ENCODE data around the gene PDZRN4. TPM values are rescaled to one million over a fixed set of nuclear protein-coding genes. Genes with fewer than 3 reads are reported as not detected.

The PDZRN4 gene
- total and polyA plus RNA-seq, 2 experiments from 2014 or later: 0.90 TPM; not detected in 1

DNA sequence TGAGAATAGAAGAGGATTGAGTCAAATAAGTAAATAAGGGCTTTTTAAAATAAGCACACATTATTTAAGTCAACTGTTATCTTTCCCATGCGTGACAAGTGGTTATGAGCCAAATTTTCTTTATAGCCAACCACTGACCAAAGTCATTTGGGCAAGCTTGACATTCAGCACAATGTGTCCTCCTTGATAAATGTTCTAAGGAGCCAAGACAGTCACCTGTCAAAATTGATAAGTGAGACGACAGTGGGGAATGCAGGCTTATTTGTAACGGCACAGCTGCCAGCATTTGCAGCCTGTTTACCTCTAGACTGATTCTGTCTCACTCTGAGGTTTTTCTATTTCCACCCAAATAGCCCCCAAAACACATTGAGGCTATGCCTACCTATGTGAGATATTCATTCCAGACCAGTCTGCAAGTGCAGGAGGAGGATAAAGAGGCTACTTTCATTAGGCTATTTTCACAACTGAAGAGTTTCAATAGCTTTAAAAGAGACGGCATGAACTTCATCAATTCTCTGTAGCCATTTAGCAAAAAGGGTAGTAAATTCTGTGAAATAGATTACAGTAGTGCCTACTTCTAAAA lies 339.5 kb downstream of the PDZRN4 start:
- H3K4me3 ChIP-seq: no peak overlapping the region
- no peak overlapping the region for H3K4me2 ChIP-seq
- Mint-ChIP-seq H3K27ac (no peak overlapping the region), H3K4me3 (no peak overlapping the region), H3K36me3 (ENCODE audit: low read depth) (no peaks in the 10 kb centered on the region; the same call in 2 of the 3 replicates), H3K27me3 (ENCODE audit: insufficient read depth, low read depth, poor library complexity) (peaks cover 2% of the 10 kb centered on the region), H3K4me1 (peaks cover 20% of the 10 kb centered on the region; the same call in 2 of the 3 replicates), H3K9me3 (no peaks in the 10 kb centered on the region)
- peaks cover 6% of the 10 kb centered on the region; the same call in 1 of the 2 replicates for H3K4me1 ChIP-seq (ENCODE audit: insufficient read depth)
- H4K20me1 ChIP-seq (replicated peaks; ENCODE audit: insufficient read depth): no peaks in the 10 kb centered on the region
- H3K27ac ChIP-seq (ENCODE audit: low read depth): no peak overlapping the region
- TF ChIP-seq JUNB (IDR thresholded peaks at IDR 0.05; ENCODE audit: unreplicated experiment): no peak
- TF ChIP-seq POLR2AphosphoS5 (IDR thresholded peaks at IDR 0.05; ENCODE audit: low read depth): no peak
- no peak for TF ChIP-seq ZNF114 (CRISPR knock-in tag; IDR thresholded peaks at IDR 0.05)
- no peak for TF ChIP-seq CTCF (conservative IDR thresholded peaks at IDR 0.05; ENCODE audit: low read depth in 2 of 2)
- no peak for TF ChIP-seq EZH2 (IDR thresholded peaks at IDR 0.05; ENCODE audit: low read depth, unreplicated experiment)
- no peak for TF ChIP-seq ETS1 (IDR thresholded peaks at IDR 0.05)
- TF ChIP-seq, protein P1, sequence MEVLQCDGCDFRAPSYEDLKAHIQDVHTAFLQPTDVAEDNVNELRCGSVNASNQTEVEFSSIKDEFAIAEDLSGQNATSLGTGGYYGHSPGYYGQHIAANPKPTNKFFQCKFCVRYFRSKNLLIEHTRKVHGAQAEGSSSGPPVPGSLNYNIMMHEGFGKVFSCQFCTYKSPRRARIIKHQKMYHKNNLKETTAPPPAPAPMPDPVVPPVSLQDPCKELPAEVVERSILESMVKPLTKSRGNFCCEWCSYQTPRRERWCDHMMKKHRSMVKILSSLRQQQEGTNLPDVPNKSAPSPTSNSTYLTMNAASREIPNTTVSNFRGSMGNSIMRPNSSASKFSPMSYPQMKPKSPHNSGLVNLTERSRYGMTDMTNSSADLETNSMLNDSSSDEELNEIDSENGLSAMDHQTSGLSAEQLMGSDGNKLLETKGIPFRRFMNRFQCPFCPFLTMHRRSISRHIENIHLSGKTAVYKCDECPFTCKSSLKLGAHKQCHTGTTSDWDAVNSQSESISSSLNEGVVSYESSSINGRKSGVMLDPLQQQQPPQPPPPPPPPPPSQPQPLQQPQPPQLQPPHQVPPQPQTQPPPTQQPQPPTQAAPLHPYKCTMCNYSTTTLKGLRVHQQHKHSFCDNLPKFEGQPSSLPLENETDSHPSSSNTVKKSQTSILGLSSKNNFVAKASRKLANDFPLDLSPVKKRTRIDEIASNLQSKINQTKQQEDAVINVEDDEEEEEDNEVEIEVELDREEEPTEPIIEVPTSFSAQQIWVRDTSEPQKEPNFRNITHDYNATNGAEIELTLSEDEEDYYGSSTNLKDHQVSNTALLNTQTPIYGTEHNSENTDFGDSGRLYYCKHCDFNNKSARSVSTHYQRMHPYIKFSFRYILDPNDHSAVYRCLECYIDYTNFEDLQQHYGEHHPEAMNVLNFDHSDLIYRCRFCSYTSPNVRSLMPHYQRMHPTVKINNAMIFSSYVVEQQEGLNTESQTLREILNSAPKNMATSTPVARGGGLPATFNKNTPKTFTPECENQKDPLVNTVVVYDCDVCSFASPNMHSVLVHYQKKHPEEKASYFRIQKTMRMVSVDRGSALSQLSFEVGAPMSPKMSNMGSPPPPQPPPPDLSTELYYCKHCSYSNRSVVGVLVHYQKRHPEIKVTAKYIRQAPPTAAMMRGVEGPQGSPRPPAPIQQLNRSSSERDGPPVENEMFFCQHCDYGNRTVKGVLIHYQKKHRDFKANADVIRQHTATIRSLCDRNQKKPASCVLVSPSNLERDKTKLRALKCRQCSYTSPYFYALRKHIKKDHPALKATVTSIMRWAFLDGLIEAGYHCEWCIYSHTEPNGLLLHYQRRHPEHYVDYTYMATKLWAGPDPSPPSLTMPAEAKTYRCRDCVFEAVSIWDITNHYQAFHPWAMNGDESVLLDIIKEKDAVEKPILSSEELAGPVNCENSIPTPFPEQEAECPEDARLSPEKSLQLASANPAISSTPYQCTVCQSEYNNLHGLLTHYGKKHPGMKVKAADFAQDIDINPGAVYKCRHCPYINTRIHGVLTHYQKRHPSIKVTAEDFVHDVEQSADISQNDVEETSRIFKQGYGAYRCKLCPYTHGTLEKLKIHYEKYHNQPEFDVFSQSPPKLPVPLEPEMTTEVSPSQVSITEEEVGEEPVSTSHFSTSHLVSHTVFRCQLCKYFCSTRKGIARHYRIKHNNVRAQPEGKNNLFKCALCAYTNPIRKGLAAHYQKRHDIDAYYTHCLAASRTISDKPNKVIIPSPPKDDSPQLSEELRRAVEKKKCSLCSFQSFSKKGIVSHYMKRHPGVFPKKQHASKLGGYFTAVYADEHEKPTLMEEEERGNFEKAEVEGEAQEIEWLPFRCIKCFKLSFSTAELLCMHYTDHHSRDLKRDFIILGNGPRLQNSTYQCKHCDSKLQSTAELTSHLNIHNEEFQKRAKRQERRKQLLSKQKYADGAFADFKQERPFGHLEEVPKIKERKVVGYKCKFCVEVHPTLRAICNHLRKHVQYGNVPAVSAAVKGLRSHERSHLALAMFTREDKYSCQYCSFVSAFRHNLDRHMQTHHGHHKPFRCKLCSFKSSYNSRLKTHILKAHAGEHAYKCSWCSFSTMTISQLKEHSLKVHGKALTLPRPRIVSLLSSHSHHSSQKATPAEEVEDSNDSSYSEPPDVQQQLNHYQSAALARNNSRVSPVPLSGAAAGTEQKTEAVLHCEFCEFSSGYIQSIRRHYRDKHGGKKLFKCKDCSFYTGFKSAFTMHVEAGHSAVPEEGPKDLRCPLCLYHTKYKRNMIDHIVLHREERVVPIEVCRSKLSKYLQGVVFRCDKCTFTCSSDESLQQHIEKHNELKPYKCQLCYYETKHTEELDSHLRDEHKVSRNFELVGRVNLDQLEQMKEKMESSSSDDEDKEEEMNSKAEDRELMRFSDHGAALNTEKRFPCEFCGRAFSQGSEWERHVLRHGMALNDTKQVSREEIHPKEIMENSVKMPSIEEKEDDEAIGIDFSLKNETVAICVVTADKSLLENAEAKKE (CRISPR knock-in tag; IDR thresholded peaks at IDR 0.05): no peak
- no peak for TF ChIP-seq REST (IDR thresholded peaks at IDR 0.05; ENCODE audit: unreplicated experiment)
- no peak for TF ChIP-seq ZNF331 (CRISPR knock-in tag; IDR thresholded peaks at IDR 0.05; ENCODE audit: low read depth)
- TF ChIP-seq STAT1 (IDR thresholded peaks at IDR 0.05; ENCODE audit: unreplicated experiment): no peak
- TF ChIP-seq NANOG (IDR thresholded peaks at IDR 0.05; ENCODE audit: borderline replicate concordance): no peak
- no peak for TF ChIP-seq CREB1 (CRISPR knock-in tag; IDR thresholded peaks at IDR 0.05; ENCODE audit: low read depth)
- TF ChIP-seq EZH2phosphoT487 (IDR thresholded peaks at IDR 0.05; ENCODE audit: unreplicated experiment): no peak
- no peaks in the 10 kb centered on the region for H3K27me3 ChIP-seq (ENCODE audit: insufficient read depth)
- H3K36me3 ChIP-seq (ENCODE audit: insufficient read depth): no peaks in the 10 kb centered on the region
- 0 out of 2 replicates have a peak overlapping the region, but pooled peaks have one; percentile 21 for H2AFZ ChIP-seq
- no peaks in the 10 kb centered on the region for H3K79me2 ChIP-seq (replicated peaks; ENCODE audit: insufficient read depth)
- no peak for ATAC-seq
- no peak for DNase-seq (ENCODE audit: low spot score)
- H3F3A ChIP-seq (replicated peaks; ENCODE audit: low read depth): no peaks in the 10 kb centered on the region
- no peaks in the 10 kb centered on the region for H3K9me2 ChIP-seq (ENCODE audit: insufficient read depth)
